ENCODE data around the gene ACSL4.
"Not testable (repeated sequence)": the region's sequence is repeated elsewhere in the genome, so short reads cannot be mapped to it uniquely, and the experiment has no call there.

The ACSL4 gene

DNA sequence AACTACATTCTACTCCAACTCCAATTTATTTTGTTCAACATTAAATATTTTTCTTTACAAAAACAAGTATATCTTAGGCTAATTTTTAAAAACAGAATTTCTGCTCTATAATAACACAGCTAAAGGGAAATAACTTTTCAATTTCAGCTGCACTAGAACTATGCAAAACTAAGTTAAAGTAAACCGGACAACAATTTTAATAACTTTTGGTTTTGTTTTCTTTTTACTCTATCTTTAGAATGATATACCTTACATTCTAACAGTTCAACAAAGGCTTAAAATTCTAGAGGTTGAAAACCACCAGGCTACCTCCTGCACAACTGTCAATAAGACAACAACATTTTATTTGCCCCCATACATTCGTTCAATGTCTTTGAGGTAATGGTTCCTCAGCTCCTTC lies 89.4 kb downstream of the ACSL4 start:
- Histone ChIP-seq H4K20me1 (ENCODE audit: insufficient read depth, low read length, poor library complexity, severe bottlenecking) (peaks cover 3% of the 10 kb centered on the region), H3K27me3 (ENCODE audit: insufficient read depth, low read length, poor library complexity, severe bottlenecking) (no peaks in the 10 kb centered on the region), H3K4me1 (ENCODE audit: insufficient read depth, low read length, poor library complexity, severe bottlenecking) (no peaks in the 10 kb centered on the region), H3F3A (ENCODE audit: low read depth) (no peaks in the 10 kb centered on the region), H3K4me2 (ENCODE audit: low read depth, low read length, poor library complexity, severe bottlenecking) (no peak overlapping the region), H3K9me3 (ENCODE audit: insufficient read depth, low read depth, low read length) (no peaks in the 10 kb centered on the region), H2AFZ (ENCODE audit: low read length) (no peak overlapping the region), H3K36me3 (ENCODE audit: insufficient read depth, low read length) (peaks cover 10% of the 10 kb centered on the region; the same call in 1 of the 2 replicates), H3K4me3 (ENCODE audit: low read length, poor library complexity, severe bottlenecking) (no peak overlapping the region), H3K79me2 (ENCODE audit: insufficient read depth, low read length) (no peaks in the 10 kb centered on the region), H3K9me2 (replicated peaks; ENCODE audit: low read depth, low read length) (no peaks in the 10 kb centered on the region), H3K9ac (ENCODE audit: low read depth, low read length, poor library complexity, severe bottlenecking) (no peak overlapping the region)
- TF ChIP-seq, protein P1, sequence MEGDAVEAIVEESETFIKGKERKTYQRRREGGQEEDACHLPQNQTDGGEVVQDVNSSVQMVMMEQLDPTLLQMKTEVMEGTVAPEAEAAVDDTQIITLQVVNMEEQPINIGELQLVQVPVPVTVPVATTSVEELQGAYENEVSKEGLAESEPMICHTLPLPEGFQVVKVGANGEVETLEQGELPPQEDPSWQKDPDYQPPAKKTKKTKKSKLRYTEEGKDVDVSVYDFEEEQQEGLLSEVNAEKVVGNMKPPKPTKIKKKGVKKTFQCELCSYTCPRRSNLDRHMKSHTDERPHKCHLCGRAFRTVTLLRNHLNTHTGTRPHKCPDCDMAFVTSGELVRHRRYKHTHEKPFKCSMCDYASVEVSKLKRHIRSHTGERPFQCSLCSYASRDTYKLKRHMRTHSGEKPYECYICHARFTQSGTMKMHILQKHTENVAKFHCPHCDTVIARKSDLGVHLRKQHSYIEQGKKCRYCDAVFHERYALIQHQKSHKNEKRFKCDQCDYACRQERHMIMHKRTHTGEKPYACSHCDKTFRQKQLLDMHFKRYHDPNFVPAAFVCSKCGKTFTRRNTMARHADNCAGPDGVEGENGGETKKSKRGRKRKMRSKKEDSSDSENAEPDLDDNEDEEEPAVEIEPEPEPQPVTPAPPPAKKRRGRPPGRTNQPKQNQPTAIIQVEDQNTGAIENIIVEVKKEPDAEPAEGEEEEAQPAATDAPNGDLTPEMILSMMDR (conservative IDR thresholded peaks at IDR 0.05; ENCODE audit: low read length), result no peak
- TF ChIP-seq EZH2phosphoT487 (IDR thresholded peaks at IDR 0.05; ENCODE audit: borderline replicate concordance), result no peak

DNA sequence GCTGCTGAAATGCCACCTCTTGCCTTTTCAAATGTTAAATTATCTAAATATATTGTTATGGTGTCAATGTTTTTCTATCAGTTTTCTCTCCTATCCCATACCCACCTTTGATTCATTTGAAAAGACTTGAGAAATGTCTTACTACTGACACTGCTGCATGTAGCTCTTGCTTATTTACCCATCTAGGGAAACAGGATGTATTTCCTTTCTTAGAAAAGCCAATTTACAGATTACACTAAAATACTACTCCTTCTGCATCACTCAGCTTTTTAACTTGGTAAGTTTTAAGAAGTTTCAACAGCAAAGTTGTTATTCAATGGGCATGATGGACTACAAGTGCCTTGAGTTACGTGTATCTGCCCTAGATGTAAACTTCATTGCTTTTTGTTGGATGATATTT lies 94.9 kb downstream of the ACSL4 start:
- Histone ChIP-seq H2AFZ (ENCODE audit: low read length) (no peak overlapping the region), H3K79me2 (ENCODE audit: insufficient read depth, low read length) (no peaks in the 10 kb centered on the region), H3K9me2 (replicated peaks; ENCODE audit: low read depth, low read length) (no peaks in the 10 kb centered on the region), H3K4me1 (ENCODE audit: insufficient read depth, low read length, poor library complexity, severe bottlenecking) (no peaks in the 10 kb centered on the region), H3K9ac (ENCODE audit: low read depth, low read length, poor library complexity, severe bottlenecking) (no peak overlapping the region), H3K4me2 (ENCODE audit: low read depth, low read length, poor library complexity, severe bottlenecking) (no peak overlapping the region), H4K20me1 (ENCODE audit: insufficient read depth, low read length, poor library complexity, severe bottlenecking) (no peaks in the 10 kb centered on the region), H3F3A (ENCODE audit: low read depth) (no peaks in the 10 kb centered on the region), H3K4me3 (ENCODE audit: low read length, poor library complexity, severe bottlenecking) (no peak overlapping the region), H3K36me3 (ENCODE audit: insufficient read depth, low read length) (peaks cover 3% of the 10 kb centered on the region; the same call in 1 of the 2 replicates), H3K27me3 (ENCODE audit: insufficient read depth, low read length, poor library complexity, severe bottlenecking) (no peaks in the 10 kb centered on the region), H3K9me3 (ENCODE audit: insufficient read depth, low read depth, low read length) (no peaks in the 10 kb centered on the region)
- TF ChIP-seq EZH2phosphoT487 (IDR thresholded peaks at IDR 0.05; ENCODE audit: borderline replicate concordance), result no peak
- TF ChIP-seq, protein P1 (conservative IDR thresholded peaks at IDR 0.05; ENCODE audit: low read length), result no peak

DNA sequence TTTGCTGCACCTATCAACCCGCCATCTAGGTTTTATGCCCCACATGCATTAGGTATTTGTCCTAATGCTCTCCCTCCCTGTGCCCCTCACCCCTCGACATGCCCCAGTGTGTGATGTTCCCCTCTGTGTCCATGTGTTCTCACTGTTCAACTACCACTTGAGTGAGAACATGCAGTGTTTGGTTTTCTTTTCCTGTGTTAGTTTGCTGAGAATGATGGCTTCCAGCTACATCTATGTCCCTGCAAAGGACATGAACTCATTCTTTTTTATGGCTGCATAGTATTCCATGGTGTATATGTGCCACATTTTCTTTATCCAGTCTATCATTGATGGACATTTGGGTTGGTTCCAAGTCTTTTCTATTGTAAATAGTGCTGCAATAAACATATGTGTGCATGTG lies 95.6 kb downstream of the ACSL4 start:
- not testable (repeated sequence) for H3K4me1 ChIP-seq (ENCODE audit: insufficient read depth, low read length, poor library complexity, severe bottlenecking); H3K4me3 ChIP-seq (ENCODE audit: low read length, poor library complexity, severe bottlenecking); H3F3A ChIP-seq (ENCODE audit: low read depth); H2AFZ ChIP-seq (ENCODE audit: low read length); H3K9me3 ChIP-seq (ENCODE audit: insufficient read depth, low read depth, low read length); H3K27me3 ChIP-seq (ENCODE audit: insufficient read depth, low read length, poor library complexity, severe bottlenecking); H3K9me2 ChIP-seq (replicated peaks; ENCODE audit: low read depth, low read length); H3K36me3 ChIP-seq (ENCODE audit: insufficient read depth, low read length); H3K4me2 ChIP-seq (ENCODE audit: low read depth, low read length, poor library complexity, severe bottlenecking); H3K79me2 ChIP-seq (ENCODE audit: insufficient read depth, low read length); H3K9ac ChIP-seq (ENCODE audit: low read depth, low read length, poor library complexity, severe bottlenecking); H4K20me1 ChIP-seq (ENCODE audit: insufficient read depth, low read length, poor library complexity, severe bottlenecking)

DNA sequence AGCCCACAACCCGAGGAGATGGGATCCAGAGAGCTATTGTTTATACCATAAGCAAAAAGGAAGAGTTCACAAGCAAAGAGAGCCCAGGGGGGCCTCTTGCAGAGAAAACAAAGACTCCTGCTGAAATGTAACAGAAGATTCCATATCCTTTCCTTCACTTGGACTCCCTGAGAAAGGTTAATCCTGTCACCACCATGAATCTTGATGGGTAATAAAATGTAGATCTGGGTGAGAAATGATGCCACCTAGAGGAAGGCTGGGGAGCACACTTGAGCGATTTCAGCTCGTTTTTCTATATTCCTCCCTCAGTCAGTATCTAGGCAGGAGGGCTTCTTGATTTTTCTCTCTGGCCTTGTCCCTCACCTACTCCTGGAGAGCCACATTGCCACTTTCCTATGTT lies 97.9 kb downstream of the ACSL4 start:
- Histone ChIP-seq H3K4me1 (ENCODE audit: insufficient read depth, low read length, poor library complexity, severe bottlenecking) (no peaks in the 10 kb centered on the region), H3K79me2 (ENCODE audit: insufficient read depth, low read length) (no peaks in the 10 kb centered on the region), H3K27me3 (ENCODE audit: insufficient read depth, low read length, poor library complexity, severe bottlenecking) (no peaks in the 10 kb centered on the region), H4K20me1 (ENCODE audit: insufficient read depth, low read length, poor library complexity, severe bottlenecking) (no peaks in the 10 kb centered on the region), H3K36me3 (ENCODE audit: insufficient read depth, low read length) (no peaks in the 10 kb centered on the region; the same call in 1 of the 2 replicates), H3K9ac (ENCODE audit: low read depth, low read length, poor library complexity, severe bottlenecking) (no peak overlapping the region), H3K9me2 (replicated peaks; ENCODE audit: low read depth, low read length) (no peaks in the 10 kb centered on the region), H3K4me2 (ENCODE audit: low read depth, low read length, poor library complexity, severe bottlenecking) (no peak overlapping the region), H2AFZ (ENCODE audit: low read length) (no peak overlapping the region), H3F3A (ENCODE audit: low read depth) (no peaks in the 10 kb centered on the region), H3K9me3 (ENCODE audit: insufficient read depth, low read depth, low read length) (no peaks in the 10 kb centered on the region), H3K4me3 (ENCODE audit: low read length, poor library complexity, severe bottlenecking) (no peak overlapping the region)
- no peak for TF ChIP-seq EZH2phosphoT487 (IDR thresholded peaks at IDR 0.05; ENCODE audit: borderline replicate concordance)
- TF ChIP-seq, protein P1 (conservative IDR thresholded peaks at IDR 0.05; ENCODE audit: low read length), result peak; percentile 65

Measured in Loucy (cell line).